ENCODE measurements around the gene ATAD3A.

- TF ChIP-seq CTCF (IDR thresholded peaks at IDR 0.05) (peak in 1 of 3 experiments; percentile 23), POLR2AphosphoS5 (IDR thresholded peaks at IDR 0.05) (peak; percentile 97 to 99)
Measured at GRCh38 chr1:1574721-1575537, 63.0 kb downstream of the ATAD3A start, which contains the start of gene SSU72.

Data from esophagus muscularis mucosa (tissue), 3 donors.